GM13977 (cell line): Measurements from ENCODE around the gene ELOB.

Source experiments
- DNase-seq: peaks from one replicate; pipeline ENCODE4 v3.0.0; 2012; ENCODE audit warnings: low spot score
- in situ Hi-C: fragments of 300-500 bp; cut with MboI; formaldehyde crosslinking; loops from one replicate; pipeline ENCODE4 v1.12.0; 2022; ENCODE audit warnings: low sequenced_read_pairs, low pct_unique_long_range_greater_than_20kb, mixed read lengths, inconsistent platforms; ENCODE audit not compliant: unreplicated experiment
- TF ChIP-seq, protein P1 (sequence below): IDR thresholded peaks from 2 replicates; pipeline ENCODE4 v1.5.1; 2012; ENCODE audit warnings: mild to moderate bottlenecking, control low read depth; ENCODE audit not compliant: insufficient read depth; ENCODE audit errors: extremely low read depth, missing control alignments

ELOB gene

DNA sequence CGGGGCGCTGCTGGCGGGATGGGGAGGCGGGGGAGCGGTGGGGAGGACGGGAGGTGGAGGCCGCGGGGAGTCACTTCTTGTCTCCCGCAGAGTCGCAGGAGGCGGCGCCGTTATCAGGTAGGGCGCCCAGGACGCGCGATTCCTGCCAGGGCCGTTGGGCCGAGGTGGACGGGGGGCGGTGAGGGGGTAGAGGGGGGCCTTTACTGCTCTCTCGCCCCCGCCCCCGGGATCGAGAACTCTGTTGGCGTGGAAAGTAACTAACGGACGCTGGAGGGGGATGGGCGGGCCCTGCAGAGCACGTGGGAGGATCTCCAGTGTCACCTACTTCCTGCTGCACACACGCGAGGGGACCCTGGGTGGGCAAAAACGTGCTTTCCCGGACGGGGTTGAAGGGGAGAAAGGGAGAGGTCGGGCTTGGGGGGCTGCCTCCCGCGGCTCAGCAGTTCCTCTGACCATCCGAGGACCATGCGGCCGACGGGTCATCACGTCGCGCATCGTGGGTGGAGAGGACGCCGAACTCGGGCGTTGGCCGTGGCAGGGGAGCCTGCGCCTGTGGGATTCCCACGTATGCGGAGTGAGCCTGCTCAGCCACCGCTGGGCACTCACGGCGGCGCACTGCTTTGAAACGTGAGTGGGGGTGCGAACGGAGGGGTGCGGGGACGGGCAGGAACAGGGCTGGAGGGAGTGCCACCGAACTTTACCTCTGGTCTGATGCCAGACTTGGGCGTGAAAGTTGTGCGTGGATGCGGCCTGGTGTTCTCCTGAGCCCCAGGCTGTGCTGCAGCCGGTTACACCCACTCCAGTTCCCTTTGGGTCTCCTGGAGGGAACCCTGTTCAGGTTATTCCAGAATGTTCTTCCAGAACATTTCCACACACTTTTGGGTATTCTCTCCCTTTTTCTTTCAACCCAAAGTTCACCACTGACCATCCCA lies 40.5 kb upstream of the ELOB start:
- DNase-seq, result no peak
- in situ Hi-C loops, result no loop called here
- TF ChIP-seq, protein P1, sequence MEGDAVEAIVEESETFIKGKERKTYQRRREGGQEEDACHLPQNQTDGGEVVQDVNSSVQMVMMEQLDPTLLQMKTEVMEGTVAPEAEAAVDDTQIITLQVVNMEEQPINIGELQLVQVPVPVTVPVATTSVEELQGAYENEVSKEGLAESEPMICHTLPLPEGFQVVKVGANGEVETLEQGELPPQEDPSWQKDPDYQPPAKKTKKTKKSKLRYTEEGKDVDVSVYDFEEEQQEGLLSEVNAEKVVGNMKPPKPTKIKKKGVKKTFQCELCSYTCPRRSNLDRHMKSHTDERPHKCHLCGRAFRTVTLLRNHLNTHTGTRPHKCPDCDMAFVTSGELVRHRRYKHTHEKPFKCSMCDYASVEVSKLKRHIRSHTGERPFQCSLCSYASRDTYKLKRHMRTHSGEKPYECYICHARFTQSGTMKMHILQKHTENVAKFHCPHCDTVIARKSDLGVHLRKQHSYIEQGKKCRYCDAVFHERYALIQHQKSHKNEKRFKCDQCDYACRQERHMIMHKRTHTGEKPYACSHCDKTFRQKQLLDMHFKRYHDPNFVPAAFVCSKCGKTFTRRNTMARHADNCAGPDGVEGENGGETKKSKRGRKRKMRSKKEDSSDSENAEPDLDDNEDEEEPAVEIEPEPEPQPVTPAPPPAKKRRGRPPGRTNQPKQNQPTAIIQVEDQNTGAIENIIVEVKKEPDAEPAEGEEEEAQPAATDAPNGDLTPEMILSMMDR, result no peak

- peak; percentile 69 for DNase-seq
- TF ChIP-seq, protein P1, result peak; percentile 25
- in situ Hi-C loops, result no loop called here
Observed at GRCh38 chr16:2816751-2817339, 39.8 kb upstream of the ELOB start, which contains the start of gene PRSS21. TSS of gene PRSS21 (plus strand) at chr16:2817237. CDS start at chr16:2817269, 32 bp downstream.

DNA sequence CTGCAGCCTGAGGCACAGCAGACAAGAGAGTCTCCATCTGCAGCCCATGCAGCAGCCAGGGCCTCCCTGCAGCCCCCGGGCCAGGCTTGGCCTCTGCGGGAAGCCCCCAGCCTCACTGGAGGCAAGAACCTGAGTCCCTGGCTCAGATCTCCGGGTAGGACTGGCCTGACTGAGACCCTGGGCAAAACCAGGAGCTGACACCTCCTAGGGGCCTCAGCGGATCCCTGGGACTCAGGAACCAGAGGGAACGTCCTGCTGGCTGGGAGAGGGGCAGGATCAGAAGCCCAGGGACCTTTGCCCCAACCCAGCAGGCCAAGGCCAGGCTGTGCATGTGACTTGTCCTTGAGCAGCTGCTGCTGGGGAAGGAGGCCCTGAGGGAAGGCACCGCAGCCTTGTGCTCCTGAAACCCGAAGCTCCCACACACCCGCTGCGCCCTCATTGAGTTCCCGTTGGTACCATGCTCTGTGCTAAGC lies 38.3 kb upstream of the ELOB start:
- TF ChIP-seq, protein P1, result no peak
- no peak for DNase-seq
- in situ Hi-C loops, result no loop called here

GRCh38 chr16:2814551-2815298 lies 37.6 kb upstream of the ELOB start:
- DNase-seq, result no peak
- in situ Hi-C loops, result no loop called here
- TF ChIP-seq, protein P1, result no peak

- TF ChIP-seq, protein P1, result no peak
- in situ Hi-C loops, result no loop called here
- no peak for DNase-seq
Observed at GRCh38 chr16:2813771-2814221, 36.7 kb upstream of the ELOB start.
